Activated CD8-positive, alpha-beta memory T cell treated with anti-CD3 and anti-CD28 coated beads for 48 hours (primary cell): Measurements from ENCODE around the gene CFAP97.
"Not testable (repeated sequence)": the region's sequence is repeated elsewhere in the genome, so short reads cannot be mapped to it uniquely, and the experiment has no call there.

Source experiments
- DNase-seq, 3 experiments: peaks; one replicate each; pipeline ENCODE4 v3.0.0-alpha.2; 2020; ENCODE audit warnings: low read depth in 2 of 3, low spot score in 2 of 3

The CFAP97 gene

DNA sequence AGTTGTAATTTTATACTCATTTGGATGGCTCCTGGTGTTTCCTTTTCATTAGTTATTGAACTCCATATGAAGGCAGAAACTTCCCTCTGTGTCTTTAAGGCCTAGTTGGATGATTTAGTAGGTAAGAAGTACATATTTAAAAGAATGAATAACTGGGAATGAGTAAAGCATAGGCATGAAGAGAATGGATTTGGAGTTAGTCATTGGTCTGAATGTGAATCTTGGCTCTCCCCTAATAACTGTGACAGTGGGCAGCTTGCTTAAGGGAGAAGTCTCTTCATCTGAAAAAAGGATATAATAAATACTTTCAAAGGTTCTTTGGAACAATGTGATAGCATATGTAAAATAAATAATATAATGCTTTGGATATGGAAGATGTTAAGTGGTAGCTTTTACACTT lies 18.8 kb upstream of the CFAP97 start:
- no peak for DNase-seq

DNA sequence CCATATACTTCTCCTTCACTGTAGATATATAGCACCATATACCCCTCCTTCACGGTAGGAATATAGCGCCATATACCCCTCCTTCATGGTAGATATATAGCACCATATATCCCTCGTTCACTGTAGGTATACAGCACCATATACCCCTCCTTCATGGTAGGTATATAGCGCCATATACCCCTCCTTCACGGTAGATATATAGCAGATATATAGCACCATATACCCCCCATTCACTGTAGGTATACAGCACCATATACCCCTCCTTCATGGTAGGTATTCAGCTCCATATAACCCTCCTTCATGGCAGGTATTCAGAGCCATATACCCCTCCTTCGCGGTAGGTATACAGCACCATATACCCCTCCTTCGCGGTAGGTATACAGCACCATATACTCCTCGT lies 18.1 kb upstream of the CFAP97 start:
- no peak for DNase-seq

GRCh38 chr4:185221491-185221890 lies 17.7 kb upstream of the CFAP97 start:
- no peak for DNase-seq

GRCh38 chr4:185219551-185220344 lies 15.9 kb upstream of the CFAP97 start:
- DNase-seq = no peak

DNA sequence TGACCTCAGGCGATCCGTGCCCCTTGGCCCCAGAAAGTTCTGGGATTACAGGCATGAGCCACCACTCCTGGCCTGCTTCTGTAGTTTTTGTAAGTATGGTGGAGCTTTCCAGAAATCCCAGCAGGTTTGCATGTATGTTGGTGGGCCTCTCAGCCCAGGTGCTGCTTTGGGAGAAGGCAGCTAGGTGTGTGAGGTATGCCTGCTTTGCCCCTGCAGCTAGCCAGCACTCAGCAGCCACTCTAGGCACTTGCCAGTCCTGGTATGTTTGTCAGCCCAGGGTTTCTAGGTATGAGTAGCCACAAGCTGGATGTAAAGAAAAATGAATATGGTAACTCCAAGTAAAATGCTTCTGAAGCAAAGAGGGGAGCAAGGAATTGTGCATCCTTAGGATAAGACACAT lies 14.5 kb upstream of the CFAP97 start:
- no peak for DNase-seq

- no peak for DNase-seq
Observed at GRCh38 chr4:185217408-185217975, 13.7 kb upstream of the CFAP97 start.

- no peak for DNase-seq
Observed at GRCh38 chr4:185215261-185215660, 11.5 kb upstream of the CFAP97 start.

DNA sequence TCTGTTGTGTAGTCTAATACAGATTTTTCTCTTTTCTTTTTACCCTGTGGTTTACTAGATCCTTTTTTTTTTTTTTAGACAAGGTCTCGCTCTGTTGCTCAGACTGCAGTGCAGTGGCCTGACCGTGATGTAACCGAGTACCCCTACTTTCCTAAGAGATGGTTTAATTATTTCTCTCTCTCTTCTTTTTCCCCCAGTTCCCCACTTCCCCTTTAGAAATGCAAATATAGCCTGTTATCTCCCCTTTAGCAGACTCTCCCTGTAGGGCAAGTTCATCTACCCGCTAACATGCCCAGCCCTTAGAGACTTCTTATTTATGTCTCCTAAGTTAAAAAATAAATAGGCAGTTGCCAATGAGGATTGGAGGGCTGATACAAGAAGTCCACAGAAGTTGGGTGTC lies 10.1 kb upstream of the CFAP97 start:
- DNase-seq = no peak

GRCh38 chr4:185212581-185212980 lies 8.8 kb upstream of the CFAP97 start:
- DNase-seq = no peak

DNA sequence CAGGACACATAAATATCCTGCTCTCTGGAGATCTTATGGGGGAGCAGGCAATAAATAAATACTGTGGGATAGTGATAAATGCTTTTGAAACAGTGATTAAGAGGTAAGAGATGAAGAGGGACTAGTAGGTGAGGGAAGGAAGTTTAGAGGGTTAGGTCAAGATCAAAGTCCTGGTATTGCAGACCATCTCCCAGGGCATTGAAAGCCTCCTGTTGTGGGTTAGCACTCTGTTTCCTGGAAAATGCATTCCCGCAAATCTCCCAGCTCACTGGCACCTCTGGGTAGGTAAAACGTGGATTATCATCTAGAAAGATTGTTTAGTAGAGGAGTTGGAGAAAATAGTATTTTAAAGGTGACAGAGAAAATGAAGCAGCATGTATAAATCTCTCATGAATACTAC lies 7.8 kb upstream of the CFAP97 start:
- no peak for DNase-seq

DNA sequence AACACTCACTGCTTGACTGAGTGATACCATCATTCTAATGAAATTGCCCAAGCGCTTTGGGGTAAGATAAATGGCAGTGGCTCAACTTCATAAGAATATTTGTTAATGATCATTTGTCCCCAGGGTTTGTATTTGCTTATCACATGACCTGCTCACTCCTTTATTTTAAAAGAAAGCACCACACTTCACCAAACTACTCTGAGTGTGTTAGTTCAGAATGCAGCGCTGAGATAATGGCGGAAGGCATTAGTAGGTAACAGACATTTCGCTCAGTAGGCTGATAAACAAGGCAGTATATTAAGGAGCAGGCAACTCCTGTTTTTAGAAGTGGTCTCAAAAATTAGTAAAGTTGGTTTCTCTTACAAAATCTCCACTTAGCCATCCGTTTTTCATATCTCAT lies 7.2 kb upstream of the CFAP97 start:
- DNase-seq = no peak

- DNase-seq = peak; percentile 6 to 27 (median 22)
Observed at GRCh38 chr4:185210102-185210981, 6.5 kb upstream of the CFAP97 start.

DNA sequence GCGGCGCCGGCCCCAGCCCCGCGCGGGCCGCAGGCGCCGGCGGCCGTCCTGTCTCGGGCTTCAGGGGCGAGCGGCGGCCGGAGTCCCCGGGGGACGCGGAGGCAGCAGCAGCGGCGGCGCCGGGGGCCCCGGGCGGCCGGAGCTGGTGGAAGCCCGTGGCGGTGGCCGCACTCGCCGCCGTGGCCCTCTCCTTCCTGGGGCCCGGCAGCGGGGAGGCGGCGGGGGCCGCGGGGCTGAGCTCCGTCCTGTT lies 6.0 kb upstream of the CFAP97 start:
- not testable (repeated sequence) for DNase-seq

GRCh38 chr4:185209031-185209851 lies 5.4 kb upstream of the CFAP97 start, which contains the start of gene SNX25:
TSS of gene SNX25 (plus strand) at chr4:185209598. CDS start at chr4:185209827, 229 bp downstream.
- DNase-seq = peak; percentile 69 to 82 (median 72)

DNA sequence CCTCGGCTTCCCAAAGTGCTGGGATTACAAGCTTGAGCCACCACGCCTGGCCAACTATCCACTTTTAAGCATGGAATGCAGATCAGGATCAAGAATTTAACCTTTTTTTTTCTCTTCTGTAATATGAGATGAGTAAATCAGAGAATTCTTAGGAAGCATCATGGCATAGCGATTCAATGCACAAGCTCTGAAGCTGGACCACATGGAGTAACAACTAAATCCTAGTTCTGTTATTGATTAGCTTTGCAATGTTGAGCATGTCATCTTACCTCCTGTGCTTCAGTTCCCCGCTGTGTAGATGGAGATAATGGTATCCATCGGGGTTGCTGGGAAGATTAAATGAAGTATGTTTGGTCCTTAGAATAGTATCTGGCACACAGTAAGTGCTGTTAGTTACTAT lies 3.7 kb upstream of the CFAP97 start:
- DNase-seq = no peak

- no peak for DNase-seq
Observed at GRCh38 chr4:185205697-185206342, 2.0 kb upstream of the CFAP97 start.

DNA sequence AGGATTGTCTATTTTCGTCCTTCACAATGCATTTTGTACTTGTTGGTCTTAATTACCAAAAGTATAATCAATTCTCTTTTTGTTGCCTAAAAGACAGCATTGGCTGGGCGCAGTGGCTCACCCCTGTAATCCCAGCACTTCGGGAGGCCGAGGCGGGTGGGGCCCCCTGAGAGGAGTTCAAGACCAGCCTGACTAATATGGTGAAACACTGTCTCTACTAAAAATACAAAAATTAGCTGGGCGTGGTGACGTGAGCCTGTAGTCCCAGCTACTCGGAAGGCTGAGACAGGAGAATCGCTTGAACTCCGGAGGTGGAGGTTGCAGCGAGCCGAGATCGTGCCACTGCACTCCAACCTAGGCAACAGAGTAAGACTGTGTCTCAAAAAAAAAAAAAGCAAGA lies 1.3 kb upstream of the CFAP97 start:
- not testable (repeated sequence) for DNase-seq

DNA sequence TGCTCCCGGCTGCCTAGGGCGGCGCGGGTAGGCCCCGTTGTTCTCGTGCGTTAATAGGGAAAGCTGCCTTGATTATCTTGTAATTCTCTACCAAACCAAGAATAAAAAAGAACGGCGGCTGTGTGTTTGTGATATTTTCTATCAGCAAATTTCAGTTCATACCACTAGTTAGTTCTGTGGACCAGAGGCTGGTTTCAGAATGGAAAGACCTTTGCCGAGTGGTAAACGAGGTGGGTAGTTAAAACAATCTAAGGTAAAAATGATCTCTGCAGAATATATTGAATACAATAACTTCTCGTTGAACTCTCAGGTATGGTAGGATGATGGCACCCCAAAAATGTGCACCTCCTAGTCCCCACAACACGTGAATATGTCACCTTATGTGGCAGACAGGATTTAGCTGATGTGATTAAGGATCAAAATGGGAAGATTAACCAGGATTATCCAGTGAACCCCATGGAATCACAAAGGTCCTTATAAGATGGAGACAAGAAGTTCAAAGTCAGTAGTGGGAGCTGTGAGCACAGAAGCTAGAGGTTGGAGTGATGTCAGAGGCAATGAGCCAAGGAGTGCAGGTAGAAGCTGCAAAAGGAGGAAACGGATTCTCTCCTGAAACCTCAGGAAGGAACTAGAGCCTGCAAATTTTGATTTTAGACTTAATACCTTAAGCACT lies 574 bp upstream of the CFAP97 start:
- no peak for DNase-seq

DNA sequence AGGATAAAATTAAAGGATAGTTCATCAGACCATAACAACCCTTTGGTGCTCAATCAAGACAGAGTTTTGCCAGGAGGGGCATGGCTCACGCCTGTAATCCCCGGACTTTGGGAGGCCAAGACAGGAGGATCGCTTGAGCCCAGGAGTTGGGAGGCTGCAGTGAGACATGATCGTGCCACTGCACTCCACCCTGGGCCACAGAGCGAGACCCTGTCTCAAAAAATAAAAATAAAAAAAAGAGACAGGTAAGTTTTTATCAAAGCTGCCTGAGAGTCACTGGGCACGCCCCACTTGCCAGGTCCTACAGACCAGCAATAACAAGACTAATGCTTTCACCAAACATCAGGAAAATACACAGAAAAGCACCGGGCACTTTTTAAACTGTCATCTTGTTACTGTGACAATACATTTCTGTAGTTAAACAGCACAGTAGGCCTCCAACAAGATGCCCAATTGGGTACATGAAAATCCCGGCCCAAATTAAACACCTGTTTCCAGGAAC lies 765 bp downstream of the CFAP97 start:
- DNase-seq = no peak
